ENCODE results near the gene ANAPC7. TPM values are rescaled to one million over a fixed set of nuclear protein-coding genes. Genes with fewer than 3 reads are reported as not detected.

Gene ANAPC7
- total and polyA plus RNA-seq, 2 of the 13 experiments (the other 11 are each of a cell fraction or from before 2014, with no cell fraction given), result 40.0 to 69.1 TPM

DNA sequence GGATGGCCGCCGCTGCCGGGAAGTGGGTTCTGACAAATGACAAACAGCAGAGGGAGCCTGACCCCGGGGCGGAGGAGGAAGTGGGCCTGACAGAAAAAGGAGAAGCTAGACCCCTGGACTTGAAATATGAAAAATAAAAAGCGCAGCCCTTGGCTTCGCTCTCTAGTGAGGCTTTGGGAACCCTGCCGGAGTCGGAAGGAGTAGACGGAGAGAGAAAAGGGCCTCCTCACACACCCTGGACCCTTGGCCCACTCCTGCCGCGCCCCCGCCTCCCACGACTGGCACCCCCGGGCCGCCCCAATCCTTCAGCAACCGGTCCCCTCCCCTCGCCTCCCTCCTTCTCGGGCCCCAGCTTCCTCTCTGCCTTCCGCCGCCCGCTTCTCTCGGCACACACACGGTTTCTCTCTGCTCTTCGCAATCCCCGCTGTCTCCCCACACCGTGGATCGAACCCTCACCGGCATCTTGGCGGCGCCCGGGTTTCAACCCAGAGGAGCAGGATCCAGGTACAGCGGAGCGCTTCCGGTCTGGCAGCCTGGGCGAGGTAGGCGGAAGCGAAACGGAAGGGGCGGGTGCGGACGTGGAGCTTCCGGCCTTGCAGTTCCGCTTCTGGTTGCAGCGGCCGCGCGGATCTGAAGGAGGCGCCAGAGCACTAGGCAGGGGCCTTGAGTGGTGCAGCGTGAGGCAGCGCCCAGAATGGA is 46.4 kb upstream of the ANAPC7 start, which contains the start of gene ARPC3 (continued):
- TF ChIP-seq PHF5A (CRISPR knock-in tag; IDR thresholded peaks at IDR 0.05; ENCODE audit: low read depth, unreplicated experiment), result peak; percentile 67
- TF ChIP-seq, protein P1, sequence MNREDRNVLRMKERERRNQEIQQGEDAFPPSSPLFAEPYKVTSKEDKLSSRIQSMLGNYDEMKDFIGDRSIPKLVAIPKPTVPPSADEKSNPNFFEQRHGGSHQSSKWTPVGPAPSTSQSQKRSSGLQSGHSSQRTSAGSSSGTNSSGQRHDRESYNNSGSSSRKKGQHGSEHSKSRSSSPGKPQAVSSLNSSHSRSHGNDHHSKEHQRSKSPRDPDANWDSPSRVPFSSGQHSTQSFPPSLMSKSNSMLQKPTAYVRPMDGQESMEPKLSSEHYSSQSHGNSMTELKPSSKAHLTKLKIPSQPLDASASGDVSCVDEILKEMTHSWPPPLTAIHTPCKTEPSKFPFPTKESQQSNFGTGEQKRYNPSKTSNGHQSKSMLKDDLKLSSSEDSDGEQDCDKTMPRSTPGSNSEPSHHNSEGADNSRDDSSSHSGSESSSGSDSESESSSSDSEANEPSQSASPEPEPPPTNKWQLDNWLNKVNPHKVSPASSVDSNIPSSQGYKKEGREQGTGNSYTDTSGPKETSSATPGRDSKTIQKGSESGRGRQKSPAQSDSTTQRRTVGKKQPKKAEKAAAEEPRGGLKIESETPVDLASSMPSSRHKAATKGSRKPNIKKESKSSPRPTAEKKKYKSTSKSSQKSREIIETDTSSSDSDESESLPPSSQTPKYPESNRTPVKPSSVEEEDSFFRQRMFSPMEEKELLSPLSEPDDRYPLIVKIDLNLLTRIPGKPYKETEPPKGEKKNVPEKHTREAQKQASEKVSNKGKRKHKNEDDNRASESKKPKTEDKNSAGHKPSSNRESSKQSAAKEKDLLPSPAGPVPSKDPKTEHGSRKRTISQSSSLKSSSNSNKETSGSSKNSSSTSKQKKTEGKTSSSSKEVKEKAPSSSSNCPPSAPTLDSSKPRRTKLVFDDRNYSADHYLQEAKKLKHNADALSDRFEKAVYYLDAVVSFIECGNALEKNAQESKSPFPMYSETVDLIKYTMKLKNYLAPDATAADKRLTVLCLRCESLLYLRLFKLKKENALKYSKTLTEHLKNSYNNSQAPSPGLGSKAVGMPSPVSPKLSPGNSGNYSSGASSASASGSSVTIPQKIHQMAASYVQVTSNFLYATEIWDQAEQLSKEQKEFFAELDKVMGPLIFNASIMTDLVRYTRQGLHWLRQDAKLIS (CRISPR knock-in tag; IDR thresholded peaks at IDR 0.05), result no peak
- TF ChIP-seq HNRNPL (IDR thresholded peaks at IDR 0.05; ENCODE audit: low read depth, low read length), result peak; percentile 69; the same call in 1 of the 2 replicates
- TF ChIP-seq, protein P2, sequence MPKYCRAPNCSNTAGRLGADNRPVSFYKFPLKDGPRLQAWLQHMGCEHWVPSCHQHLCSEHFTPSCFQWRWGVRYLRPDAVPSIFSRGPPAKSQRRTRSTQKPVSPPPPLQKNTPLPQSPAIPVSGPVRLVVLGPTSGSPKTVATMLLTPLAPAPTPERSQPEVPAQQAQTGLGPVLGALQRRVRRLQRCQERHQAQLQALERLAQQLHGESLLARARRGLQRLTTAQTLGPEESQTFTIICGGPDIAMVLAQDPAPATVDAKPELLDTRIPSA (CRISPR knock-in tag; IDR thresholded peaks at IDR 0.05; ENCODE audit: borderline replicate concordance), result no peak
- TF ChIP-seq ZNF749 (CRISPR knock-in tag; IDR thresholded peaks at IDR 0.05; ENCODE audit: borderline replicate concordance), result no peak
- TF ChIP-seq, protein P3, sequence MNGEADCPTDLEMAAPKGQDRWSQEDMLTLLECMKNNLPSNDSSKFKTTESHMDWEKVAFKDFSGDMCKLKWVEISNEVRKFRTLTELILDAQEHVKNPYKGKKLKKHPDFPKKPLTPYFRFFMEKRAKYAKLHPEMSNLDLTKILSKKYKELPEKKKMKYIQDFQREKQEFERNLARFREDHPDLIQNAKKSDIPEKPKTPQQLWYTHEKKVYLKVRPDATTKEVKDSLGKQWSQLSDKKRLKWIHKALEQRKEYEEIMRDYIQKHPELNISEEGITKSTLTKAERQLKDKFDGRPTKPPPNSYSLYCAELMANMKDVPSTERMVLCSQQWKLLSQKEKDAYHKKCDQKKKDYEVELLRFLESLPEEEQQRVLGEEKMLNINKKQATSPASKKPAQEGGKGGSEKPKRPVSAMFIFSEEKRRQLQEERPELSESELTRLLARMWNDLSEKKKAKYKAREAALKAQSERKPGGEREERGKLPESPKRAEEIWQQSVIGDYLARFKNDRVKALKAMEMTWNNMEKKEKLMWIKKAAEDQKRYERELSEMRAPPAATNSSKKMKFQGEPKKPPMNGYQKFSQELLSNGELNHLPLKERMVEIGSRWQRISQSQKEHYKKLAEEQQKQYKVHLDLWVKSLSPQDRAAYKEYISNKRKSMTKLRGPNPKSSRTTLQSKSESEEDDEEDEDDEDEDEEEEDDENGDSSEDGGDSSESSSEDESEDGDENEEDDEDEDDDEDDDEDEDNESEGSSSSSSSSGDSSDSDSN (CRISPR knock-in tag; IDR thresholded peaks at IDR 0.05), result peak; percentile 66; the same call in 1 of the 2 replicates
- TF ChIP-seq DNMT1 (CRISPR knock-in tag; IDR thresholded peaks at IDR 0.05), result no peak
- TF ChIP-seq ZIK1 (CRISPR knock-in tag; IDR thresholded peaks at IDR 0.05; ENCODE audit: borderline replicate concordance, low read depth), result peak; percentile 84; the same call in 1 of the 2 replicates
- TF ChIP-seq ZNF251 (CRISPR knock-in tag; IDR thresholded peaks at IDR 0.05), result no peak
- TF ChIP-seq ZNF629 (CRISPR knock-in tag; conservative IDR thresholded peaks at IDR 0.05), result no peak
- TF ChIP-seq REXO4 (CRISPR knock-in tag; IDR thresholded peaks at IDR 0.05; ENCODE audit: borderline replicate concordance), result no peak
- 0 out of 2 replicates have a peak, but pooled peaks have one; percentile 2 for TF ChIP-seq ZNF441 (CRISPR knock-in tag; IDR thresholded peaks at IDR 0.05; ENCODE audit: borderline replicate concordance)
- TF ChIP-seq ZEB1 (IDR thresholded peaks at IDR 0.05; ENCODE audit: insufficient replicate concordance, low read depth), result peak; percentile 47
- TF ChIP-seq HHEX (CRISPR knock-in tag; IDR thresholded peaks at IDR 0.05), result no peak
- no peak for TF ChIP-seq CEBPB (IDR thresholded peaks at IDR 0.05; ENCODE audit: borderline replicate concordance, low read depth, low read length)
- TF ChIP-seq MED13 (CRISPR knock-in tag; IDR thresholded peaks at IDR 0.05), result no peak
- TF ChIP-seq PAWR (CRISPR knock-in tag; IDR thresholded peaks at IDR 0.05; ENCODE audit: borderline replicate concordance), result no peak
- TF ChIP-seq, protein P4, sequence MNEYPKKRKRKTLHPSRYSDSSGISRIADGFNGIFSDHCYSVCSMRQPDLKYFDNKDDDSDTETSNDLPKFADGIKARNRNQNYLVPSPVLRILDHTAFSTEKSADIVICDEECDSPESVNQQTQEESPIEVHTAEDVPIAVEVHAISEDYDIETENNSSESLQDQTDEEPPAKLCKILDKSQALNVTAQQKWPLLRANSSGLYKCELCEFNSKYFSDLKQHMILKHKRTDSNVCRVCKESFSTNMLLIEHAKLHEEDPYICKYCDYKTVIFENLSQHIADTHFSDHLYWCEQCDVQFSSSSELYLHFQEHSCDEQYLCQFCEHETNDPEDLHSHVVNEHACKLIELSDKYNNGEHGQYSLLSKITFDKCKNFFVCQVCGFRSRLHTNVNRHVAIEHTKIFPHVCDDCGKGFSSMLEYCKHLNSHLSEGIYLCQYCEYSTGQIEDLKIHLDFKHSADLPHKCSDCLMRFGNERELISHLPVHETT (CRISPR knock-in tag; conservative IDR thresholded peaks at IDR 0.05), result no peak
- TF ChIP-seq FOSL1 (CRISPR knock-in tag; IDR thresholded peaks at IDR 0.05; ENCODE audit: borderline replicate concordance), result no peak
- no peak for TF ChIP-seq ZNF703 (CRISPR knock-in tag; IDR thresholded peaks at IDR 0.05; ENCODE audit: borderline replicate concordance)
- TF ChIP-seq ZMYM2 (CRISPR knock-in tag; IDR thresholded peaks at IDR 0.05), result 0 out of 2 replicates have a peak, but pooled peaks have one; percentile 67
- no peak for TF ChIP-seq ZNF383 (CRISPR knock-in tag; IDR thresholded peaks at IDR 0.05; ENCODE audit: borderline replicate concordance)

Measured in HepG2 (cell line).